CD4-positive, alpha-beta T cell treated with Interleukin-12 subunit alpha and Interleukin-12 subunit beta, for 1 hour (primary cell): ENCODE data around the gene SEMA3F.
A peak's percentile ranks its signal among the peaks of the same experiment; 100 is the strongest.

ENCODE experiments used
- DNase-seq: peaks from one replicate; pipeline ENCODE4 v3.0.0-alpha.2; 2020

SEMA3F gene

DNA sequence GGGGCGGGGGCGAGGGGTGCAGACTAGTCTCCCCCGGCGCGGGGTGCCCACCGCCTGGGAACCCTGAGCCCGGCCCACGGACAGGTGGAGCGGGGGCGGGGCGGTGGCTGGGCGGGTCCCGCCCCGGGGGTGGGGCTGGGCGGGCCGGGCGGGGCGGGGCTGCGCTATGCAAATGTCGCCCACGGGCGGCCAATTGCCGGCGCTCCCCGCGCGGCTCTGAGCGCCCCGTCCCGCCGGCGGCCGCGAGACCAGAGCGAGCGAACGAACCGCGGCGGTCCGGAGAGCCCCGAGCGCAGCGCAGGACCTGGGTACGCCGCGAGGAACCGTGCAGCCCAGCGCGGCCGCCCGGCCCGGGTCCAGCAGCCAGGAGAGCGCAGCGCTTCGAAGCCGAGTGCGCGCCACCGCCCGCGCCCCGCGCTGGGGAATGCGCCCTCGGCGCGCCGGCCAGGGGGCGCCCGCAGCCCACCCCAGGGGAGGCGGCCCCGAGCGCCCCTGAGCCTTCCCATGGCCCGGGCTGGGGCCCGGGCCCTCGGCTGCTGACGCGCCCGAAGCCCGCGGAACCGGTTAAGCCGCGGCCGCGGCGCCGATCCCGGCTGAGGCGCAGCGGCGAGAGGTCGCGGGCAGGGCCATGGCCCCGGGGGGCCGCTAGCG lies at the start of gene SEMA3F:
Gene SEMA3F (plus strand): TSS at position 485 of the 651 bp plus-strand sequence. CDS start 4,299 bp downstream, outside the sequence.
- DNase-seq: peak; percentile 78

DNA sequence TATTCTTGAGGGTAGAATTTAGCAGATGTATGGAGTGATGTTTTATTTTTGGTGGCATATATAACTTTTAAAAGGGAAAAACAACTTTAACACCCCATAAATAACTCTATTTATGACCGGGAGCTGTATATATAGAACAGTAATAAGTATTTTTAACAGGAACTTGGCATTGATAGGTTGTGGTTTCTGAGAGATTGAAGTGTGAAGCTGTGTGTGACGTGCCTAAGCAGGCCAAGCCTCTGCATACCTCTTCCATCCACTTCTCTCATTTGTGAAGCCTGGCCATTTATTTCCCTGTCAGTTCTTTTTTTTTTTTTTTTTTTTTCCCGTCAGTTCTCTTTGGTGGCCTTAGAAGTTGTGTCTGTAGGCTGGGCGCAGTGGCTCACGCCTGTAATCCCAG lies 43.4 kb upstream of the SEMA3F start:
- no peak for DNase-seq

DNA sequence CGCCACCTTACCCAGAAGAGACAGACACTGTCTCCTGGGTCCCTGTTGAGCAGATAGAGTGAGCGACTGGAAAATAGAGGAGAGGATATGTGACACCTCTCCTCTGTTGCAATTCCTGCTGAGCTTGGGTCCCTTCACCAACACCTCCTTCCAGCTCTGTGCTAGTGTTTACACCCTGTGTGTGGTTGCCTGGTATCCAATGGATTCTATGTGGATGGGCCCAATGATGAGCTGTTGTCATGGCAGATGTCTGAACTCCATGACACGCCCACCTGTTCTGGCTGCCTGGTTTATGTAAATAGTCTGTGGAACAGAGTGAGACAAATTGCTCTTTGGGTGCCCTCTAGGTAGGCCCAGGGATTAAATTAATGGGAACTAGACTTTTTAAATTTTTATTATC lies 42.7 kb upstream of the SEMA3F start:
- DNase-seq: no peak

DNA sequence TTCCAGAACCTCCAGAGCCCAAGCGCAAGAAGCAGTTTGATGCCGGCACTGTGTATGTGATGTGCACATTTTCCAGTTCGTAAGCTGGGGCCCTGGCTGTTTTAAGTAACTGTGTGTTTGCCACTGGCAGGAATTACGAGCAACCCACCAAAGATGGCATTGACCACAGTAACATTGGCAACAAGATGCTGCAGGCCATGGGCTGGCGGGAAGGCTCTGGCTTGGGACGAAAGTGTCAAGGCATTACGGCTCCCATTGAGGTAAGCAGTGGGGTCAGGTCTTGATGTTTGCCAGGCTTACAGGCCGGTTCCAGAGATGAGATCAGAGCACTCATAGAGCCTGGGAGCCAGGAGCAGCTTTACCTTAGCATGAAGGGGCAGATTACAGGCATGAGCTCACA lies 38.0 kb upstream of the SEMA3F start:
- no peak for DNase-seq

DNA sequence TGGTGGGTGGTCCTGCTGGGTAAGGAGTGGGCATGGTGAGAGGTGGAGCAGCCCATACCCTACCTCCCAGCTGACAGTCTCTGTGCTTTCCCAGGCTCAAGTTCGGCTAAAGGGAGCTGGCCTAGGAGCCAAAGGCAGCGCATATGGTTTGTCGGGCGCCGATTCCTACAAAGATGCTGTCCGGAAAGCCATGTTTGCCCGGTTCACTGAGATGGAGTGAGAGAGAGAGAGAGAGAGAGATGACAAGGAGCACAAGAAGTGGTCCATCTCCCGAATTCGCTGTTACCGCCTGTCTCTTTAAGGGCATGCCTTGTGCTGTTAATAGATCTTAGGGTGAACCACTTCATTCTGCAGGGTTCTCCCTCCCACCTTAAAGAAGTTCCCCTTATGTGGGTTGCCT lies 36.9 kb upstream of the SEMA3F start:
- no peak for DNase-seq

DNA sequence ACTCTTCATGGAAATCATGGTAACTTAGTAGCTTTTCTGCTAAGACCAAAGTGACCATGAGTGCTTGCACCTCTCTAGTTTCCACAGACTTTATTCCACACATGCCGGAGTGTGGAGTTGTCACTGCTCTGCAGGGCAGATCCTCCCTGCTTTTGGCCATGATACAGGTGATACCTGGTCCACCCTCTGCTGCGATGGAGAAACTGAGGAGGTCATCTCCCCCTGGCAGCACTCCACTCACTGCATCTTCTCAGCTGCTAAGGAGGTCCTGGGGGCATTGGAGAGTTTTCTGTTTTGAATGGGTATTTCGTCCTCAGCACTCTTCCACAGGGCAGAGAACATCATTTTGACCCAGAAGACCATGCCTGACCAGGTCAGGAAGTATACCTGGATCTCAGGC lies 35.3 kb upstream of the SEMA3F start:
- DNase-seq: no peak

DNA sequence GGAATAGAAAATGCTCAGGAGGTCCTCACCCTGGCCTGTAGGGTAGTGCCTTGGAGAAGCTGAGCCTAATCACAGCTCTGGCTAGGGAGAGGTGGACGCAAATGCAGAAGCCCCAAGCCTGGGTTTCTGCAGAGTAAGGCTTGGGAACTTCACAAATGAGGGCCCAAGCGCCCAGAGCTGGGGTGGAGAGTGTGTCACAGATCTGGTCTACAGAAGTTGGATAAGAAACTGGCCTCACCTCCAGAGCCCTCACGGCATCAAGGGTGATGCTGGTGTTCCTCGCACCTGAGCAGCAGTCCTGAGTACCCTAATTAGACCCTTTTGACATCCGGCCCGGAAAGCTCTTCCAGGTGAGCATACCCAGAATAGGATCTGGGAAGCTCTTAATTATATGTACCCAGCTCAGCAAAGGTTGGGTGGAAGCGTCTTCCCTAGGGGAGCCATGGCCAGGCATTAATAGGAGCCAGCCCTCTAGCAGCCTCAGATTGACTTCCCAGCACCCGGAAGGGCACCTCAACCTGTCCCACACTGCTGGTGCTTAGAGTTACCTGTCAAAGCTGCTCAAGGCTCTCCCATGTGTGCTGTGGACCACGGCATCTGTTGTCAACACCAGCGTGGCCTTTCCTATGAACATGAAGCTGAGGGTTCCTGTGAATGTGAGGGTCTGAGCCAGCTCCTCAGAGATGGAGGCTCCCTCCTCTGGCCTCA lies 34.6 kb upstream of the SEMA3F start:
- DNase-seq: no peak

DNA sequence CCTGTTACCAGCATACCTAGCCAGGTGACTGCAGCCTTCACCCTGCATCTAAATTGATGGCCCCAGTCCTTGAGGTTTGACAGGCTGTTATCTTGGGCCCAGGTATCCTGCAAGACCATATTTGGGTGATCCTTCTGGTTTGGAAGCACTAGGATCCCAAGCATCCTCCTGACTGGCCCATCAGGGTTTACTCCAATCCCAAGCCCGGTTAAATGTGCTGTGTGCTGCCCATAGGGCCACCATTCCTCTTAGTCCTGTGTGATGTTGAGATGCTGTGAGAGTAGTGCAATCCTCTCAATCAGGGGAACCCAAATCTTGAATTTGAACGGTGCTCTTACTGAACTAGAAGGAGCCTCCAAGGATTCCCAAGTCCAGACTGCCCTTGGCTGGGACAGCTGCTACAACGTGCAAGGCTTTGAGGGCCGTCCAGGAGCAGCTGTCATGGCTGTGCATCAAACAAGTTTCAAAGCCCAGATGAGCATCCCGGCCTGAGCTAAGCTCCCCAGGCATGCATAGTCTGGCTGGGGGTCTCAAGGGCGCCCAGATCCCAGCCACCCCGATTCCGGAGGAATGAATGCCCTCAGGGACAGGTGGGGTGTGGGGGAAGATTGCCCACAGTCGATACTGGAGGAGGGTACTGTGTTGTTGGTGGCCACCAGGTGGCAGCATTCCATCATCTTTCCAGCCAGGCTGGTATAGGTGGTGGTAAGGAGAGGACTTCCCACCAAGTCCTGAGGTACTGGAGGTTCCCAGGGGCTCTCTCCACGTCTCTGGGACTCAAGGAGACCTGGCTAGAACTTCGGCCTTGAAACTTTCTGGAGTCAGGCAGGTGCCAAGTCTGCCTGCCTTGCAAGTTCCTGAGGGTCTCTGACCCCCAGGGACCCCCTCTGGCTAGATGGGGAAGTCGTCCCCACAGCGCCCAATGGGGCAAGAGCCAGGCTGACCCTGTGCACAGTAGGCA lies 33.8 kb upstream of the SEMA3F start:
- DNase-seq: peak; percentile 72

DNA sequence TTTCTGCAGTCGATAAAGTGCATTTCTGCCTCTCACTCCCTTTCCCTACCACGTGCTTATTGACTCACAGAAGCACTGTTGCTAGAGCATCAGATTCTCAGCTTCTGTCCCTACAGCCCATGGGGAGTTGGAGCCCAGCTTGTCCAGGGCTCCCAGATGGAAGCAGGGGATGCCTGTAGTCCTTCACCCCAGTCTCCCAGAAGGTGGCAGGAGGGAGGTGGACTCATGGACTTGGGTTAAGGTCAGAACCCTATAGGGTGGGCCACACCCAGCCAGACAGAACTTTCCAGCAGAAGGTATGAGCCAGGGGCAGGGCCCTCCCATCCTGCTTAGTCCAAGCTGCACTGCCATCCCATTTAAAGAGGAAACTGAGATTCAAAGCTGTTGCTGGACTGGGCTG lies 33.1 kb upstream of the SEMA3F start:
- DNase-seq: no peak

DNA sequence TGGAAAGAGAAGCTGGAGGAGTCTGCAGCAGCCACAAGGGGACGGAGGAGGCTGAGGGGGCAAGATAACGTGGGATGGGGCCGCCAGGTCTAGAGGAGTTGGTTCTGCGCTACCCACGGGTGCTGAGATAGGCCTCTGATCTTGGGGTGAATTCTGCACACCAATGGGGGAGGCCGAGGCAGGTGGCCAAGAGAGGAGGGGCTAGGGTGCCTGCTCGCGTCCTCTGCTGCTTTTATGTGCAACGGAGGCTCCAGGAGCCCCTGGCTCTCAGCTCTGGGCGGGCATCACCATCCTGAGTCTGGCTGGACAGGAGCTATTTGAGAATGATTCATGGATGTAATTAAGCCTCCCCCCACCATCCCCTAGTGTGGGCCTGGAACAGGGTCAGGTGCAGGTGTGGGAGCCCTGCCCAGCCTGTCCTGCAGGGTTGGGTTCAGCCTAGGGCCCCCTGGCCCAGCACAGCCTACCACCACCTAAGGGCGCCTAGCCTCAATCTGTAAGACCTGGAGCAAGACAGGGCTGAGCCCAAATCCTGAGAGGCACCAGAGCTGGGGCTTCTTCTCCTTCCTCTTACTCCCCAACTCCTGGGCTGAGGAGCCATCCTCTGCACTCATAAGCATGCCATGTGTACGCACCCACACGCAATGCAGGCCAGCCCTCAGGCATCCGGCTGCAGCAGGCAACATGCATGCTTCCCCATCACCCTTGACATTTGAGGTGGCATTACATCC lies 32.3 kb upstream of the SEMA3F start:
- DNase-seq: no peak

DNA sequence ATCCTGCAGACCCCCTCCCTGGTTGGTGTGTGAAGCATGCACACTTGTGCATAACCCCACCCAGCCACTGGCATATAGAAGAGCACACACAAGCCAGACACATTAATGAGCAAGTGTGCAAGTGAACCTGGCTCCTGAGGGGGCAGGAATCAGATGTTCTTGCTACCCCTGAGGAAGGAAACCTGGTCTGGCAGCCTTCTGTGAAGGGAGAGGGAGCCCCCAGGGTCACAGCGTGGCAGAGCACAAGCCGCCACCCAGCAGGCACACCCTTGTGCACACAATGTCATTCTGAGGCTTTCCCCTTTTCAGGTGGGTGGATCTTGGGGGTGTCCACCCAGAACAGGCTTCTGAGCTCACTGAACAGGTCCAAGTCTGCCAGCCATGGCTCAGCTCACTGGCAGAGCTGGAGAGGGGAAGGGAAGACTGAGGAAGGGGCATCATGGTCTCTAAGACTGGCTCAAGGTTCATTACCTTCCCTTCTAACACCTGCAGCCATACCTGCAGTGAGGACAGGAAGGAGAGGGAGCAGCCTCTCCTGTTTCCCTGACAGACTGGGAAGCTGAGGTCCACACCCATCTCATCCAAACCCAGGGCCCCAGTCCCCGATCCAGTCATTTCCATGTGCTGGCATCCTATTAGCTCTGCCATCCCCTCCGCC lies 31.6 kb upstream of the SEMA3F start:
- DNase-seq: no peak

DNA sequence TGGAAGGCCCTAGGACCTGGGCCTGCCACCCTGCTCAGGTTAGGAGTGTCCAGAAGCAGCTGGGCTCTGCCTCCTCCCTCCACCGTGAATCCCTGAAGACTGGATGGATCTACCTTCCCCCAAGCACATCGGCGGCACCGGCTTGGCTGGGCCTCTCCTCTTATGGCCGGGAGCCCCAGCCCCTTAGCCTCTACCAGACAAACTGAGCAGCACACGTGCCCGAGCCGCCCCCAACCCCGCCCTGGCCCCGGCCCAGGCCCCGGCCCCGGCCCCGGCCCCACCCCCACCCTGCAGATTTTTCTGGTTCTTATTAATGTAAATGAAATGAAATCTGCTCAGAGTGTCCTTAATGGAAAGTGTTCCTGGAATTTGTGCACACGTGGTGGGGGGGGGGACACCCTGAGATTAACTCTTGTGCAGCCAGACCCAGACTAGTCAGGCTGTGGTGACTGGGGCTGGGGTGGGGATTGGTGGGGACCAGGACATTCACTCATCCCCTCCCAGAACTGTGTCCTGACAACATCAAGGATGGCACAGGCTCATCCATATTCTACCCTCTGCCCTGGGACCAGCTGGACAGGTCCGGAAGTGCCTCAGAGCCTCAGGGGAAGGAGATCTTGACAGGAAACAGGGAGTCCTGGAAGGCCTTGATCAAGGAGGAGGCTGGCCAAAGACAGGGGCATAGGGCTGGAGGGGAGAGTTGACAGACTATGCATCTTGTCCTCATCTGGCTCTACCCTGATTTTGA lies 30.9 kb upstream of the SEMA3F start:
- DNase-seq: no peak

DNA sequence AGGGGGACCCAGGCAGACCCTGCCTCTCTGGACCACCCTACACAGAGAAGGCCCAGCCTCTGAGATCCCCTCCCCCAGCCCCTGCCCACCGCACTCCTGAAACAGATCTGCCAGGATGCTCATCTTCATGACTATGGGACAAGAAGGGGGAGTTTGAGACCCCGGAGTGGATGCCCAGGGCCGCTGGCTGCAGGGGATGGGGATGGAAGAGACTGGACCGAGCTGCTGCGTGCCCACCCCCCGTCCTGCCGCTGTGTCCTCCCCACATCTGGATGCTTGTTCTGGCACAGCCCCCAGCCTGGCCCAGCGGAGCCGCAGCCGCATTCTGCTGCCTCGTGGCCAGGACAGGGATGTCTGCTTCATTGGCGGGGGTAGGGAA lies 30.3 kb upstream of the SEMA3F start:
- no peak for DNase-seq

DNA sequence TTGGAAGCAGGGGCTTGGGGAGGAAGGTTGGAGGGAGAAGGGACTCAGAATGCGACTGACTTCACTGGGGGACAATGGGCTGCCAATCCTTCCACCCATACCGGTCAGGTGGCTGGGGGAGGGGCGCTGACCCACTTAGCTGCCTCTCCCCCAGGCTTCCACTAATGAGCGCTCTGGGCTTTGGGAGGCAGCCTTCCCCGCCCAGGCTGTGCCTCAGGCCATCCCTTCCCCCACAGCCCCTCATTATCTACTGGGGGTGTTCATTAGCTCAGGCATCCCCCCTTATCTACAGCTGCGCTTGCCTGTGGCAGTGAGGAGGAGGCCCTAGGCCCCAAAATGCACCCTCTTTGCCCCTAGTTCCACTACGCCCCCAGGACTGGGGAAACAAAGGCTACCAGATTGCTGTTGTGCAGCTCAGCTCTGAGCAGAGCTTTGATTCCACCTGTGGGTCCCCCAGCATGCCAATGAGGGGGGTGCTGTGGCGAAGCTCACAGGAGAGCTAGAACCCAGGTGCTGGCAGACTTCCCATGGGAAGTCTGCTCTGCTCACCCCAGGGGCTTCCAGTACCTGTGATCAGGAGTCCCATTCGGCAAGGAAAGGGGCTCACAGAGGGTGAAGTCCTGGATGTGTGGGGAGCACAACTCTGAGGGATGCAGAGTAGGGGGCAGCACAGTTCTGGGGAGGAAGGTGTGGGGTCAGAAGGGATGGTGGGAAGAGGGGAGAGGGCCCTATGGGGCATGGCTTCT lies 29.4 kb upstream of the SEMA3F start:
- DNase-seq: no peak

DNA sequence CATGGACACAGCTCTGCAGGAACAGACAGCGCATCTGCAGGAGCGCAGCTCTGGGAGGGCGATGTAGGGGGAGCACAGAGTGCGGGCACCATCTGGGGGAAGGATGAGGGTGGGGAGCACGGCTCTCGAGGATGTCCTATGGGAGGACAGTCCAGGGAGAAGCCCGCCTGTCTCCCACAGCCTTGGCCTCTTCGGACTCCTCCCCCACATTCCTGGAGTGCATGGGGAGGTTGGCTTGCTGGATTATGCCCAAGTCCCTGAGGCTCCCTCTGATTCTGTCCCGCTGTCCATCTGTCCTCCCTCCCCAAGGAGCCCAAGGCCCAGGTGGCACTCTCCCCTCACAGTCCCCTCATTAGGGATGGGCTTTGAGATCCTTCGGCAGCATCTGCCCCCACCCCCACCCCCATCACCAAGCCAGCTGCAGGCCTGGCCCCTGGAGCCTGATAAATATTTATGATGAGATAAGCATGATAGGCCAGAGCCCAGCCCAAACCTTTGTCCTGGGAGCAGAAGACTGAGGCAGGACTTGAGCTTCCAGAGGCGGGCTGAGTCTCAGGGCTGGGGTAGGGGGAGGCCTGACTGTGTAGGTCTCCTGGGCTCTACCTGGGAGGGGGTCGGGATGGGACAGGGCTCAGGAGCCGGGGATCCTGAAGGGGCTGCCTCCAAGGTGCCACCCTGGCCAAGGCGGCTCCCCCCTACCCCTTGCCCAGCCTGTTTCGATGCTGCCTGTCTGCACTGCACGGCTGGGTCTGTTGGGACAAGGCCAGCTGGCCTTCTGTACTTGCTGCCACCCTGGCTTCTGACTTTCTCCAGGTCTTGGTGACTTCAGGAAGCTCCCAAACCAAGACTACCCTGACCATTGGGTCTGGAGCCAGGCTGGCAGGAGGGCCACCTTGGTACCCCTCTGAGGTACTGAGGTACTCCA lies 28.6 kb upstream of the SEMA3F start:
- DNase-seq: no peak

DNA sequence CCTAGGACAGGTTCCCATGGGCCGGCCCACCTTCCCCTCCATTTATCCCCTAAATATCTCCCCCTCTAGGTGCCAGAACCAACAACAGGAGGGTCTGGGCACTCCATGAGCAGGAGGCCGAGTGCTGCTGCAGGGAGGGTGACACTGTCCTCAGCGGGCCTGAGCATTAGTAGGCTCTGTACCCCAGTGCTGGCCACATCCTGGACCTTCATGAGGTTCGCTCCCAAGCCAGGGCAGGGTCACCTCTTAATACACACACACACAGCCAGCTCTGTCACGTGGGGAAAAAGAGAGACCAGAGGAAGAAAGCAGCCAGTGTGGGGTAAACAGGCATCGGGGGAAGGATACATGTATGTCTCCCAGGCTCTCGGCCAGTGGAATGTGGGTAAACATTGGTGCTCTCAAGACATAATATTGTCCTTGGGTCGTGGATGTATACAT lies 27.9 kb upstream of the SEMA3F start:
- DNase-seq: no peak

DNA sequence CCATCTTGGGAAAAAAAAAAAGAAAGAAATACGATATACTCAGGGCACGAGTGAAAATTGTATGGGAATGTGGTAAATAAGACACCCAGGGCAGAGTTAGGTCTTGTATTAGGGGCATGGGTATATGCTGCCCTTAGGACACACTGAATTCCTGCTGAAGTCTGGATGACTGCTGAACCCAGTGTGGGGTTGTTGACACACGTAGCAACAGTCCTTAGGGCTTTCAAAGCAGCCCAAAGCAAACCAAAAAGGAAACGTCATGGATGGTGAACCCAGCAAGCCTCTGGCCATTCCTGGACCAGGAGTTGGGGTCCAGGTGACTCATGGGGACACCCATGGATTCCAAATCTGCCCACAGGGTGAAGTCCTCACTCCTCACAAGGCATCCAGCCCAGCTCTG lies 27.1 kb upstream of the SEMA3F start:
- DNase-seq: no peak

DNA sequence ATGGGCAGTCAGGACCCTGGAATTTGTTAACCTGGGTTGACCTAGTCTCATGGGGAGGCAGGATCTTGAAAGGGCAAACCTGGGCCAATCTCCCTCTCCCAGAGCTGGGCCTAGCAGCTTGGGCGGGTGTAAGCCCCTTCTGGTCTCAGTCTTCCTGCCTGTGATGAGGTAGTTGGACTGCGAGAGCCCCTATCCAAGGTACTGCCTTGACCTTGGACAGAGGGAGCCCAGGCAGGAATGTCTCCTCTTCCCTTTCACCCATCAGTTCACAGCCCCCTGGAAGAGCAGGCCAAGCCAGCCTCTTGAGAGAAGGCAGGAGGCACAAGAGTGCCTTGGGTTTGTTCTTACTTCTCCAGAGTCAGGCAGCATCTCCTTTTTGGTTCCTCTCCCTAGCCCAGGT lies 24.7 kb upstream of the SEMA3F start:
- DNase-seq: no peak

DNA sequence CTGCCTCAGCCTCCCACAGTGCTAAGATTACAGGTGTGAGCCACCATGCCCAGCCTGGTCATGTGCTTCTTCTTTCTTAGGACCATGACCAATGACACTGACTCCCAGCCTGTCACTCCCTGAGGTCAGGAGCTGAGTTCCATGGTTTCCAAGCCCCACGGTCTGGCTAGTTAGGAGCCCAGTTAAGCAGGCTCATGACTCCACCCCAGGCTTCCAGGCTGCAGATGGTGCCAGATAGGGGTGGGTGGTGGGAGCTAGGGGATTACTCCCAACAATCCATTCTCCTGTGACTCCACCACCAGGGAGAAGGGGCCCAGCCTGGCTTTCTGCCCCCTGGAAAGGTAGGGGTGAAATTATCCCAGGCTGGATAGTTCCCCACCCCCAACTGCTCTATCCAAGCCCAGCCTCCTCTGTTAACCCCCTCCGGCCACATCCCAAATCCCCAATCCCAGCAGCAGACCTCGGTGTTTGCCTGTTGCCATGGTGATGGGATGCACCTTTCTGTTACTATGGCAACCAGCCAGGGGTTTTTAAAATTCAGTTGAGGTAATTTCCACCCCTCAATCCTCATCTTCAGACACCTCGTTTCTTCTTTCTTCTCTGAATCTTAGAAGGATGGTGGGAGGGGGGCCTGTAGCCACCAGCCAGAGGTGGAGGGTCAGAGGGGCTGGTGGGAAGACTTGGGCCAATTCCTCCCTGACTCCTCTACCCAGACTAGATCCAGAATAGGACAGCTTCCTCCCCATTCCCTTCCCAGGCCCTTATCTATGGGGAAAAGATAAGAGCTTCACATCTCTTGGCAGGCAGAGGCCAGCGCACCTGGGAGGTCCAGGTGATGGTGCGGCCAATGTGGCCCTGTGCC lies 22.5 kb upstream of the SEMA3F start:
- DNase-seq: no peak
